ENCODE data around the gene FUT1.

Gene FUT1

DNA sequence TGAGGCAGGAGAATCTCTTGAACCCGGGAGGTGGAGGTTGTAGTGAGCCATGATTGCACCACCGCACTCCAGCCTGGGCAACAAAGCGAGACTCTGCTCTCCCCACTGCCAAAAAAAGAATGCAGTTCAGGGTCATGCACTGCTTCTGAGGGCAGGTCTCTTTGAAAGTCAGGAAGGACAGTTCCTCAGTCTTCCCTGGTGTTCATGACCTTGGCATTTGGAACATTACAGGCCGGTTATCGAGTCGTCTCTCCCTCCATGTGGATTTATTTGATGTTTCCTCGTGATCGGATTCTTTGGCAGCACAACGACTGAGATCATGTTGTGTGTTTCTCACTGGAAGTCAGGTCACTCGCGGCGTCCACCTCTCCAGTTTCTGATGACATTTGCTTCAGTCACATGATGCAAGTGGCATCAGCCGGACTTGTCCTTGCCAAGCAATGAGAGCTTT lies 20.1 kb upstream of the FUT1 start:
- H4K12ac ChIP-seq (ENCODE audit: low read depth, low read length) = no peak overlapping the region
- H3K18ac ChIP-seq (ENCODE audit: low read length) = no peak overlapping the region
- no peak overlapping the region for H2AK5ac ChIP-seq (ENCODE audit: low read length)
- no peak overlapping the region for H2AFZ ChIP-seq (ENCODE audit: insufficient read depth, low read length, poor library complexity)
- no peak overlapping the region for H4K91ac ChIP-seq (ENCODE audit: low read depth, low read length)
- H3K36me3 ChIP-seq (ENCODE audit: control insufficient read depth in 1 of 2, insufficient read depth in 2 of 2, low read length in 2 of 2) = no peaks in the 10 kb centered on the region
- no peak overlapping the region for H2BK12ac ChIP-seq (ENCODE audit: low read length)
- no peaks in the 10 kb centered on the region for H3K79me1 ChIP-seq (ENCODE audit: low read length)
- no peak overlapping the region for H3K9ac ChIP-seq (ENCODE audit: low read length)
- no peaks in the 10 kb centered on the region for H3K79me2 ChIP-seq (ENCODE audit: control insufficient read depth, insufficient read depth, low read length, poor library complexity)
- no peaks in the 10 kb centered on the region for H3K4me1 ChIP-seq (ENCODE audit: control insufficient read depth in 1 of 2, insufficient read depth in 2 of 2, low read length in 2 of 2)
- no peaks in the 10 kb centered on the region for H3K9me3 ChIP-seq (ENCODE audit: insufficient read depth, low read depth, low read length)
- no peak overlapping the region for H3K23ac ChIP-seq (ENCODE audit: low read length)
- H2BK5ac ChIP-seq (ENCODE audit: low read depth, low read length, poor library complexity) = no peak overlapping the region
- H3K27me3 ChIP-seq (ENCODE audit: insufficient read depth, low read length) = no peaks in the 10 kb centered on the region
- no peak overlapping the region for H3K4me2 ChIP-seq (ENCODE audit: low read length)
- DNase-seq = peak in 1 of 2 donors; percentile 8
- no peak overlapping the region for H4K8ac ChIP-seq (ENCODE audit: low read depth, low read length)
- H3K27ac ChIP-seq (ENCODE audit: low read depth, low read length) = no peak overlapping the region
- H3K14ac ChIP-seq (ENCODE audit: low read length) = no peak overlapping the region
- H2BK120ac ChIP-seq (ENCODE audit: insufficient read depth, low read length, poor library complexity) = no peak overlapping the region
- WGBS (ENCODE audit: extremely low coverage, insufficient coverage, insufficient read length) = no CpG with 5 or more reads among the region's 13 CpGs
- no peak overlapping the region for H3K4ac ChIP-seq (ENCODE audit: low read depth, low read length)
- H3K4me3 ChIP-seq (ENCODE audit: low read depth, low read length) = no peak overlapping the region

DNA sequence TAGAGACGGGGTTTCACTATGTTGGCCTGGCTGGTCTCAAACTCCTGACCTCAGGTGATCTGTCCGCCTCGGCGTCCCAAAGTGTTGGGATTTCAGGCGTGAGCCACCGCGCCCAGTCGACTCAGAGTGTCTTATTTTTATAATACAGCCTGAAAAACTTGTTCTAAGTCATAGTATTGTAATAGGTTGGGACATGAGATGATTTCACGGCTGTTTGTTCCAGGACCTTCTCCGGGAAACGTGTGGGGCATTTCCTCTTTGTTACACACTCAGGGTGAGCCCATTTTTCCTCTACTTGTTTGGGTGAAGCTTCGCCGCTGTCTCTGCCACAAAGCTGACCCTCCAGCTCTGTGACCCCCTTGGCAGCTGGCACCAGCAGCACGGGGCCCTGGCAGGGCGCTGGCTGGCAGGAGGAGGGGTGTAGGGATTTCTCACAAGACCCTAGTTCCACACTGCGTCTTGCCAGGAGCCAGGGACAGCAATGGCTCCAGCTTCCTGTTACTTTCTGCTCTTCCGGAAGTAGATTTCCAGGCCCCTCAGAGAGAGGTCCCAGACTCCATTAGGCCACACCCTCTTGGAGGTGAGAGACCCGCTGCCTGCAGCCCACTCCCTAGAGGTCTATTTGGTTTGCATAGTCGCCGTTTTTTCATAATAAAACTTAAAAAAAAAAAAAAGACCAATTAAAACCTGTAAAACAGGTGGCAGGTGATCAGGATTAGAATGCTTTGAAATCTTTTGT lies 18.5 kb upstream of the FUT1 start:
- no peak overlapping the region for H3K27ac ChIP-seq (ENCODE audit: low read depth, low read length)
- H3K36me3 ChIP-seq (ENCODE audit: control insufficient read depth in 1 of 2, insufficient read depth in 2 of 2, low read length in 2 of 2) = no peaks in the 10 kb centered on the region
- H3K14ac ChIP-seq (ENCODE audit: low read length) = no peak overlapping the region
- no peak overlapping the region for H3K4ac ChIP-seq (ENCODE audit: low read depth, low read length)
- peak overlapping the region; percentile 46 for H4K8ac ChIP-seq (ENCODE audit: low read depth, low read length)
- H2BK12ac ChIP-seq (ENCODE audit: low read length) = no peak overlapping the region
- H2BK120ac ChIP-seq (ENCODE audit: insufficient read depth, low read length, poor library complexity) = no peak overlapping the region
- H3K4me2 ChIP-seq (ENCODE audit: low read length) = no peak overlapping the region
- H3K9ac ChIP-seq (ENCODE audit: low read length) = no peak overlapping the region
- peak overlapping the region; percentile 35 for H4K12ac ChIP-seq (ENCODE audit: low read depth, low read length)
- no peak overlapping the region for H2BK5ac ChIP-seq (ENCODE audit: low read depth, low read length, poor library complexity)
- no peaks in the 10 kb centered on the region for H3K27me3 ChIP-seq (ENCODE audit: insufficient read depth, low read length)
- H3K9me3 ChIP-seq (ENCODE audit: insufficient read depth, low read depth, low read length) = no peaks in the 10 kb centered on the region
- WGBS (ENCODE audit: extremely low coverage, insufficient coverage, insufficient read length) = no CpG with 5 or more reads among the region's 20 CpGs
- no peaks in the 10 kb centered on the region for H3K79me1 ChIP-seq (ENCODE audit: low read length)
- no peak overlapping the region for H4K91ac ChIP-seq (ENCODE audit: low read depth, low read length)
- no peak overlapping the region for H3K4me3 ChIP-seq (ENCODE audit: low read depth, low read length)
- H3K18ac ChIP-seq (ENCODE audit: low read length) = no peak overlapping the region
- no peak overlapping the region for H2AK5ac ChIP-seq (ENCODE audit: low read length)
- DNase-seq = peak; percentile 68
- H2AFZ ChIP-seq (ENCODE audit: insufficient read depth, low read length, poor library complexity) = peak overlapping the region; percentile 79
- no peaks in the 10 kb centered on the region for H3K4me1 ChIP-seq (ENCODE audit: control insufficient read depth in 1 of 2, insufficient read depth in 2 of 2, low read length in 2 of 2)
- no peaks in the 10 kb centered on the region for H3K79me2 ChIP-seq (ENCODE audit: control insufficient read depth, insufficient read depth, low read length, poor library complexity)
- no peak overlapping the region for H3K23ac ChIP-seq (ENCODE audit: low read length)

DNA sequence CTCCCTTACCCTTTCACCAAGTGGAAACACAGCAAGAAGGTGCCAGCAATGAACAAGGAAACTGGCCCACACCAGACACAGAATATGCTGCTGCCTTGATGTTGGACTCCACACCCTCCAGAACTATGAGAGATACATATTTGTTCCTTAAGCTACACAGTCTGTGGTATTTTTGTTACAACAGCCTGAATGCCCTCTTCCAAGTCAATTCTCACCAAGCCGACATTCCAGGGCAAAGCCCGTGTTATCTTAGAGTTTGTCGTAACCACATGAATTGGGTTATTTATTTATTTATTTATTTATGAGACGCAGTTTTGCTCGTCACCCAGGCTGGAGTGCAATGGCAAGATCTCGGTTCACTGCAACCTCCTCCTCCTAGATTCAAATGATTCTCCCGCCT lies 17.8 kb upstream of the FUT1 start:
- Histone ChIP-seq H3K36me3 (ENCODE audit: control insufficient read depth in 1 of 2, insufficient read depth in 2 of 2, low read length in 2 of 2) (no peaks in the 10 kb centered on the region), H3K4me1 (ENCODE audit: control insufficient read depth in 1 of 2, insufficient read depth in 2 of 2, low read length in 2 of 2) (no peaks in the 10 kb centered on the region), H3K4me2 (ENCODE audit: low read length) (no peak overlapping the region), H3K14ac (ENCODE audit: low read length) (no peak overlapping the region), H2BK12ac (ENCODE audit: low read length) (no peak overlapping the region), H3K79me2 (ENCODE audit: control insufficient read depth, insufficient read depth, low read length, poor library complexity) (no peaks in the 10 kb centered on the region), H2AFZ (ENCODE audit: insufficient read depth, low read length, poor library complexity) (no peak overlapping the region), H3K23ac (ENCODE audit: low read length) (no peak overlapping the region), H3K18ac (ENCODE audit: low read length) (no peak overlapping the region), H2AK5ac (ENCODE audit: low read length) (no peak overlapping the region), H3K27ac (ENCODE audit: low read depth, low read length) (no peak overlapping the region), H4K12ac (ENCODE audit: low read depth, low read length) (no peak overlapping the region), H3K9ac (ENCODE audit: low read length) (no peak overlapping the region), H4K91ac (ENCODE audit: low read depth, low read length) (no peak overlapping the region), H4K8ac (ENCODE audit: low read depth, low read length) (no peak overlapping the region), H2BK5ac (ENCODE audit: low read depth, low read length, poor library complexity) (no peak overlapping the region), H3K9me3 (ENCODE audit: insufficient read depth, low read depth, low read length) (no peaks in the 10 kb centered on the region), H3K79me1 (ENCODE audit: low read length) (no peaks in the 10 kb centered on the region), H3K4me3 (ENCODE audit: low read depth, low read length) (no peak overlapping the region), H2BK120ac (ENCODE audit: insufficient read depth, low read length, poor library complexity) (no peak overlapping the region), H3K27me3 (ENCODE audit: insufficient read depth, low read length) (no peaks in the 10 kb centered on the region), H3K4ac (ENCODE audit: low read depth, low read length) (no peak overlapping the region)
- WGBS (ENCODE audit: extremely low coverage, insufficient coverage, insufficient read length) = no CpG with 5 or more reads among the region's 7 CpGs
- peak; percentile 91 to 97 for DNase-seq

DNA sequence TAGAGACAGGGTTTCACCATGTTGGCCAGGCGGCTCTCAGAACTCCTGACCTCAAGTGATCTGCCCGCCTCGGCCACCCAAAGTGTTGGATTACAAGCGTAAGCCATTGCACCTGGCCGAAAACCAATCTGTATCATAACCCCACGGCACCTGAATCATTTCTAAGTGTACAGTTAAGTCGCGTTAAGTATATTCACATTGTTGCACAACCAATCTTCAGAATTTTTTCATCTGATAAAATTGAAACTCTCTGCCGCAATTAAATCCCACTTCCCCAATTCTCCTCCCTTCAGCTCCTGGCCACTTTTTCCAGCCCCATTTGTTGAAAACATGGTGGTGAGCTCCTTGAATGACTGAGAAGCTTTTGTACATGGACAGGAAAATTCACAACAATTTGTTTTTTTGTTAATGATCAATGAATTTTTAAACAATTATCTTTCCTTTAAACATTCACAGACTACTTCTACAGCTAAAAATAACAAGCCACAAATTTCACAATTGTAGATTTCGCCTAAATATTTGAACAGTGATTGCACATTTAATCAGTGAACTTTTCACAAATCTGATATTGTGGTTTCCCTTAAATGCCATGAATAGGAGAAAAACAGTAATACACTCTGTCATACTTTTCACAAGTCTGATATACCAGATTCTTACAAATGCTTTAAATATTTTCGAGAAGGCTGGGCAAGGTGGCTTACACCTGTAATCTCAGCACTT lies 16.7 kb upstream of the FUT1 start:
- Histone ChIP-seq H3K23ac (ENCODE audit: low read length) (no peak overlapping the region), H4K8ac (ENCODE audit: low read depth, low read length) (no peak overlapping the region), H3K36me3 (ENCODE audit: control insufficient read depth in 1 of 2, insufficient read depth in 2 of 2, low read length in 2 of 2) (no peaks in the 10 kb centered on the region), H2BK120ac (ENCODE audit: insufficient read depth, low read length, poor library complexity) (no peak overlapping the region), H4K91ac (ENCODE audit: low read depth, low read length) (no peak overlapping the region), H3K4me3 (ENCODE audit: low read depth, low read length) (no peak overlapping the region), H3K27me3 (ENCODE audit: insufficient read depth, low read length) (no peaks in the 10 kb centered on the region), H2AK5ac (ENCODE audit: low read length) (no peak overlapping the region), H3K14ac (ENCODE audit: low read length) (no peak overlapping the region), H3K18ac (ENCODE audit: low read length) (no peak overlapping the region), H4K12ac (ENCODE audit: low read depth, low read length) (no peak overlapping the region), H3K4ac (ENCODE audit: low read depth, low read length) (no peak overlapping the region), H3K79me1 (ENCODE audit: low read length) (no peaks in the 10 kb centered on the region), H3K27ac (ENCODE audit: low read depth, low read length) (no peak overlapping the region), H2AFZ (ENCODE audit: insufficient read depth, low read length, poor library complexity) (no peak overlapping the region), H3K4me1 (ENCODE audit: control insufficient read depth in 1 of 2, insufficient read depth in 2 of 2, low read length in 2 of 2) (no peaks in the 10 kb centered on the region), H2BK12ac (ENCODE audit: low read length) (no peak overlapping the region), H2BK5ac (ENCODE audit: low read depth, low read length, poor library complexity) (no peak overlapping the region), H3K9ac (ENCODE audit: low read length) (no peak overlapping the region), H3K79me2 (ENCODE audit: control insufficient read depth, insufficient read depth, low read length, poor library complexity) (no peaks in the 10 kb centered on the region), H3K4me2 (ENCODE audit: low read length) (no peak overlapping the region), H3K9me3 (ENCODE audit: insufficient read depth, low read depth, low read length) (no peaks in the 10 kb centered on the region)
- WGBS (ENCODE audit: extremely low coverage, insufficient coverage, insufficient read length) = 100% methylated on average over 1 of the region's 11 CpGs
- DNase-seq = peak; percentile 49 to 78
